ENCODE measurements around the gene YY2.

DNA sequence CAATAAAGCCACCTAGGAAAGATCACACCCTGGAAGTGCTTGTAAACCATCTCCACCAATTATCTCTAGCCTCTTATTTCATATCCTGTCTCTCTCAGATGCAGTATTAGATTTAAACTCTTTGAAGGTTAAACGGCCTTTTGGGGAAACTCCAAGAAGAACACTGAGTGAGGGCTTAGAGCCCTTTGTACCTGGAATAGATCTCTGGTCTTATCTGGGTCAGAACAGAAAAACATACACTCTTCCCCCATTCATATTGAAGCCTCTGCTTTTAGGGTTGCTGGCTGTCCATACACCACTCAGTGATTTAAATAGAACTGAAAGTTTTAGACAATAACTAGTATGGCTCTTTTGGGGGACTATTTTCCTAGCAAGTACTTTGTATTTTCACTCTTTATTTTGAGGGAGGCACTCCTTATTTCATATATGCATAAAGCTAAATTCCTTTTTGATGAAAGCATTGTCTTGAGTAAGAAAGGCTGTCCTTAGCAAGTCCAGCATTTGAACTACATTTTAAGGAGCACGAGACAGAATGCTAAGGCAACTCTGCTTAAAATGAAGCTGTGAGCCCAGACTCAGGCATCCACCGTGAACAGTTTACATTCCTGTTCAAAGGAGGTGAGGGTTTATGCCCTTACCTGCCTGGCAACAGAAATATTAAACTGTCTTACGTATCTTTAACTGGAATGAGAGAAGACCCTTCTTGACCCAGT, 17.4 kb downstream of the YY2 start:
- TF ChIP-seq CTCF (conservative IDR thresholded peaks at IDR 0.05 in 1 of 2, IDR thresholded peaks at IDR 0.05 in 1 of 2; ENCODE audit: low read depth in 1 of 2, low read length in 2 of 2) (no peak), EZH2 (IDR thresholded peaks at IDR 0.05; ENCODE audit: low read length, missing control alignments) (no peak)

Measured in fibroblast of lung (primary cell).